Activated B cell treated with CpG ODN at 0.5 μM for 24 hours (primary cell): Measurements from ENCODE around the gene SSC4D. TPM values are rescaled to one million over a fixed set of nuclear protein-coding genes. Genes with fewer than 3 reads are reported as not detected.
"Not testable (repeated sequence)": the region's sequence is repeated elsewhere in the genome, so short reads cannot be mapped to it uniquely, and the experiment has no call there.

Source experiments
- ATAC-seq: fragments of 200-7000 bp; cut with Tn5 transposase; one replicate; pipeline ENCODE4 v1.10.0; 2021; ENCODE audit warnings: low read depth, mild to moderate bottlenecking, moderate library complexity
- CTCF ChIA-PET: fragments of 350-600 bp; sonication (Branson Sonifier 250); formaldehyde crosslinking; loops from one replicate; lab custom pipeline; 2021; ENCODE audit warnings: antibody characterized with exemption; lab: Charles Lee
- POLR2A ChIA-PET: fragments of 350-600 bp; sonication (Branson Sonifier 250); formaldehyde crosslinking; loops from one replicate; lab custom pipeline; 2021; ENCODE audit warnings: antibody characterized with exemption; lab: Charles Lee
- DNase-seq: peaks from one replicate; pipeline ENCODE4 v3.0.0; 2022
- H3K27ac Mint-ChIP-seq: one replicate; pipeline ENCODE4 v1.8.0; 2020; ENCODE audit warnings: mixed read lengths
- H3K27me3 Mint-ChIP-seq: one replicate; pipeline ENCODE4 v1.8.0; 2021; ENCODE audit warnings: mixed read lengths
- H3K36me3 Mint-ChIP-seq: one replicate; pipeline ENCODE4 v1.8.0; 2021; ENCODE audit warnings: low read depth, mixed read lengths
- H3K4me1 Mint-ChIP-seq: one replicate; pipeline ENCODE4 v1.8.0; 2021; ENCODE audit warnings: mixed read lengths
- H3K4me3 Mint-ChIP-seq: one replicate; pipeline ENCODE4 v1.8.0; 2020; ENCODE audit warnings: mild to moderate bottlenecking, mixed read lengths
- H3K9me3 Mint-ChIP-seq: one replicate; pipeline ENCODE4 v1.8.0; 2020; ENCODE audit warnings: mixed read lengths
- CTCF ChIP-seq: fragments of 200-600 bp; IDR thresholded peaks from one replicate; pipeline ENCODE4 v1.8.0; 2022; ENCODE audit warnings: antibody characterized with exemption, mild to moderate bottlenecking
- intact Hi-C: fragments of 100-400 bp; cut with micrococcal nuclease; formaldehyde crosslinking; loops from one replicate; pipeline ENCODE4 v1.15.1; 2024
- total RNA-seq: library from RNA; stranded (reverse); gene quantifications from 2 replicates; pipeline ENCODE4 v1.2.3, GENCODE V29; 2022

The SSC4D gene
- total RNA-seq: 0.55 TPM in 1 of 2 replicates, not detected in the other

GRCh38 chr7:76409537-76409936 is at the start of gene SSC4D:
Gene SSC4D, minus strand, starts transcription at chr7:76409697. Its CDS starts 5,258 bp downstream, at chr7:76404439.
- ChIA-PET CTCF (no interaction called here), POLR2A (no interaction called here)
- H3K4me1 Mint-ChIP-seq: no peaks in the 10 kb centered on the region
- H3K4me3 Mint-ChIP-seq: no peak within 1 kb of the TSS
- H3K36me3 Mint-ChIP-seq: no peaks in the 10 kb centered on the region
- no peaks in the 10 kb centered on the region for H3K27me3 Mint-ChIP-seq
- TF ChIP-seq CTCF: no peak
- no peak within 1 kb of the TSS for H3K27ac Mint-ChIP-seq
- no peak for ATAC-seq
- intact Hi-C loops: no loop called here
- no peaks in the 10 kb centered on the region for H3K9me3 Mint-ChIP-seq
- no peak for DNase-seq

- POLR2A ChIA-PET, H3K27me3 Mint-ChIP-seq, CTCF ChIA-PET, DNase-seq, H3K27ac Mint-ChIP-seq, H3K4me3 Mint-ChIP-seq, H3K9me3 Mint-ChIP-seq, H3K36me3 Mint-ChIP-seq, intact Hi-C loops, H3K4me1 Mint-ChIP-seq, ATAC-seq: not testable (repeated sequence)
Measured at GRCh38 chr7:76458504-76458903, 49.0 kb upstream of the SSC4D start.

- ATAC-seq, H3K9me3 Mint-ChIP-seq, H3K36me3 Mint-ChIP-seq, CTCF ChIA-PET, POLR2A ChIA-PET, intact Hi-C loops, H3K27me3 Mint-ChIP-seq, DNase-seq, H3K4me3 Mint-ChIP-seq, H3K4me1 Mint-ChIP-seq, H3K27ac Mint-ChIP-seq: not testable (repeated sequence)
Measured at GRCh38 chr7:76457017-76457416, 47.5 kb upstream of the SSC4D start.

- peak; percentile 82 for ATAC-seq
- Mint-ChIP-seq H3K27ac (peak overlapping the region; percentile 84), H3K4me3 (peak overlapping the region; percentile 50)
- CTCF ChIA-PET, H3K36me3 Mint-ChIP-seq, intact Hi-C loops, H3K4me1 Mint-ChIP-seq, DNase-seq, H3K27me3 Mint-ChIP-seq, H3K9me3 Mint-ChIP-seq: not testable (repeated sequence)
- POLR2A ChIA-PET: interaction anchor here (0.7 kb wide), 1 partner anchor 667 kb away, joined by 5 read pairs; no protein-coding TSS in a partner anchor
Measured at GRCh38 chr7:76445577-76446008, 36.1 kb upstream of the SSC4D start.

GRCh38 chr7:76443846-76444245 is 34.3 kb upstream of the SSC4D start:
- H3K4me1 Mint-ChIP-seq, DNase-seq, intact Hi-C loops, H3K36me3 Mint-ChIP-seq, POLR2A ChIA-PET, CTCF ChIA-PET, H3K27me3 Mint-ChIP-seq, H3K9me3 Mint-ChIP-seq, H3K4me3 Mint-ChIP-seq, ATAC-seq: not testable (repeated sequence)
- peak overlapping the region; percentile 63 for H3K27ac Mint-ChIP-seq

- H3K36me3 Mint-ChIP-seq, DNase-seq, CTCF ChIA-PET, intact Hi-C loops, H3K27me3 Mint-ChIP-seq, H3K4me1 Mint-ChIP-seq, H3K27ac Mint-ChIP-seq, H3K9me3 Mint-ChIP-seq, POLR2A ChIA-PET, ATAC-seq, H3K4me3 Mint-ChIP-seq: not testable (repeated sequence)
Measured at GRCh38 chr7:76442664-76443446, 33.4 kb upstream of the SSC4D start.

GRCh38 chr7:76441792-76442191 is 32.3 kb upstream of the SSC4D start:
- DNase-seq, CTCF ChIA-PET, POLR2A ChIA-PET, H3K4me1 Mint-ChIP-seq, H3K27me3 Mint-ChIP-seq, H3K9me3 Mint-ChIP-seq, H3K4me3 Mint-ChIP-seq, H3K36me3 Mint-ChIP-seq, intact Hi-C loops, H3K27ac Mint-ChIP-seq: not testable (repeated sequence)
- ATAC-seq: peak; percentile 73

- ATAC-seq, H3K36me3 Mint-ChIP-seq, H3K27me3 Mint-ChIP-seq, CTCF ChIA-PET, H3K9me3 Mint-ChIP-seq, H3K4me3 Mint-ChIP-seq, DNase-seq, POLR2A ChIA-PET, H3K27ac Mint-ChIP-seq, intact Hi-C loops, H3K4me1 Mint-ChIP-seq: not testable (repeated sequence)
Measured at GRCh38 chr7:76440404-76440803, 30.9 kb upstream of the SSC4D start.

GRCh38 chr7:76439120-76439888 is 29.8 kb upstream of the SSC4D start:
- intact Hi-C loops, POLR2A ChIA-PET, H3K36me3 Mint-ChIP-seq, H3K27me3 Mint-ChIP-seq, CTCF ChIA-PET, H3K4me1 Mint-ChIP-seq, H3K27ac Mint-ChIP-seq, ATAC-seq, H3K4me3 Mint-ChIP-seq, H3K9me3 Mint-ChIP-seq, DNase-seq: not testable (repeated sequence)

GRCh38 chr7:76437873-76438272 is 28.4 kb upstream of the SSC4D start:
- H3K36me3 Mint-ChIP-seq, intact Hi-C loops, H3K27ac Mint-ChIP-seq, H3K9me3 Mint-ChIP-seq, CTCF ChIA-PET, H3K4me3 Mint-ChIP-seq, H3K4me1 Mint-ChIP-seq, POLR2A ChIA-PET, DNase-seq, H3K27me3 Mint-ChIP-seq: not testable (repeated sequence)
- ATAC-seq: peak; percentile 76
